ENCODE results near the gene SLC18B1.

Gene SLC18B1

GRCh38 chr6:132728616-132729015, 69.8 kb downstream of the SLC18B1 start:
- no peak for DNase-seq (ENCODE audit: extremely low read depth, low read depth)

GRCh38 chr6:132726608-132726975, 71.8 kb downstream of the SLC18B1 start:
- no peak for TF ChIP-seq CTCF (IDR thresholded peaks at IDR 0.05; ENCODE audit: low read depth, low read length)
- DNase-seq (ENCODE audit: extremely low read depth, low read depth) = no peak

More at GRCh38 chr6:132728616-132729015, 69.8 kb downstream of the SLC18B1 start:
- no peak for TF ChIP-seq CTCF (IDR thresholded peaks at IDR 0.05; ENCODE audit: low read depth, low read length)

DNA sequence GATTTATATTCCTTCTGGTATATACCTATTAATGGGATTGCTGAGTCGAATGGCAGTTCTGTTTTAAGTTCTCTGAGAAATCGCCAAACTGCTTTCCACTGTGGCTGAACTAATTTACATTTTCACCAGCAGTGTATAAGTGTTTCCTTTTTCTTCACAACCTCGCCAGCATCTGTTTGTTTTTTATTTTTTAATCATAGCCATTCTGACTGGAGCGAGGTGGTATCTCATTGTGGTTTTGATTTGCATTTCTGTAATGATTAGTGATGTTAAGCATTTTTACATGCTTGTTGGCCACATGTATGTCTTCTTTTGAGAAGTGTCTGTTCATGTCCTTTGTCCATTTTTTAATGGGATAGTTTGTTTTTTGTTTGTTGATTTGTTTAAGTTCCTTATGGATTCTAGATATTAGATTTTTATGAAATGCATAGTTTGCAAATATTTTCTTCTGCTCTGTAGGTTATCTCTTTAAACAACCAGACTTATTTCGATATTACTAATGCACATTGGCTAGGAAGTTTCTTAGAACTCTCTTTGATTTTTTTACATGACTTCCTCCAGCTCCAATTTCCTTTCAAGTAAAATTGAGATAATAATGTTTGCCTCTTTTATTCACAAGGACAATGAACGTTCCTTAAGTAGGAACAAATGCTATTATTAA, 72.4 kb downstream of the SLC18B1 start:
- no peak for DNase-seq (ENCODE audit: extremely low read depth, low read depth)
- TF ChIP-seq CTCF (IDR thresholded peaks at IDR 0.05; ENCODE audit: low read depth, low read length) = no peak

GRCh38 chr6:132725471-132725870, 73.0 kb downstream of the SLC18B1 start:
- DNase-seq (ENCODE audit: extremely low read depth, low read depth) = no peak
- TF ChIP-seq CTCF (IDR thresholded peaks at IDR 0.05; ENCODE audit: low read depth, low read length) = no peak

DNA sequence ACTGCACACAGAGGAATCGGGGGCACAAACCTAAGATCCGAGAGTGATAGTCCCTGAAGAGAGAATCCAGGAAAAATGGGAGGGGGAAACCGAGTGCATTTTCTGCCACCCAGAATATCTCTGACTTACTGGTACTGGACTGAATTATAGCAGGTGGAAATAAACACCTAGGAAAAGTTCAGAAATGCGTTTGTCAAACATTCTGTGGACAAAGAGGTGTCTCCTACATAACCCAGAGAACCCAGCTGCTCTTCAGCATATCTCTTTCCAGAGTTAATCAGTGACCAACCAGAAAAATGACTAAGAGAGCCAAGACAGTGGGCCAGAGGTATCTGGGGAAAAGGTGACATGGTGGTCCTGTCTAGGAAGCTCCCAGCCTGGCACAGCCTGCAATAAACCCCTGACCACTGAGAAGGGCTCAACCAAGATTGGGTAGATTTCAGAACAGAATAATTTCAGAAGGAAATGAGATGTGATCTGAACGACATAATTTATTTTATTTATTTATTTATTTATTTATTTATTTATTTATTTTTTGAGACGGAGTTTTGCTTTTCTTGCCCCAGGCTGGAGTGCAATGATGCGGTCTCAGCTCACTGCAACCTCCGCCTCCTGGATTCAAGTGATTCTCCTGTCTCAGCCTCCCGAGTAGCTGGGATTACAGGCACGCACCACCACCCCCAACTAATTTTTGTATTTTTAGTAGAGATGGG, 78.5 kb downstream of the SLC18B1 start:
- DNase-seq (ENCODE audit: extremely low read depth, low read depth) = no peak
- no peak for TF ChIP-seq CTCF (IDR thresholded peaks at IDR 0.05; ENCODE audit: low read depth, low read length)
